HepG2 (cell line): ENCODE results near the gene DIAPH1. TPM values are rescaled to one million over a fixed set of nuclear protein-coding genes. Genes with fewer than 3 reads are reported as not detected.
A peak's percentile ranks its signal among the peaks of the same experiment; 100 is the strongest.

Source experiments
- CBX1 ChIP-seq: IDR thresholded peaks from one replicate; pipeline ENCODE4 v1.6.1; 2016; ENCODE audit warnings: antibody characterized with exemption, low read depth
- CEBPG ChIP-seq: IDR thresholded peaks from 2 replicates; pipeline ENCODE4 v1.6.1; 2016
- CREBL2 ChIP-seq: sonication (generic); formaldehyde crosslinking; IDR thresholded peaks from 2 replicates; pipeline ENCODE4 v1.8.1; 2023; ENCODE audit warnings: missing genetic modification reagents, mild to moderate bottlenecking, borderline replicate concordance
- DPF2 ChIP-seq: sonication (generic); formaldehyde crosslinking; IDR thresholded peaks from 2 replicates; pipeline ENCODE4 v1.4.0; 2020; ENCODE audit warnings: mild to moderate bottlenecking, low read depth, missing genetic modification reagents, borderline replicate concordance
- DR1 ChIP-seq: sonication (generic); formaldehyde crosslinking; IDR thresholded peaks from 2 replicates; pipeline ENCODE4 v1.8.0; 2021; ENCODE audit warnings: mild to moderate bottlenecking, missing genetic modification reagents, inconsistent platforms
- ELK4 ChIP-seq: sonication (generic); formaldehyde crosslinking; IDR thresholded peaks from 2 replicates; pipeline ENCODE4 v1.9.0; 2021; ENCODE audit warnings: missing genetic modification reagents, borderline replicate concordance
- PBX3 ChIP-seq: sonication (generic); formaldehyde crosslinking; IDR thresholded peaks from 2 replicates; pipeline ENCODE4 v1.8.1; 2023; ENCODE audit warnings: missing genetic modification reagents, inconsistent platforms, borderline replicate concordance
- POLR2AphosphoS5 ChIP-seq: IDR thresholded peaks from 2 replicates; pipeline ENCODE4 v1.6.1; 2012; ENCODE audit warnings: low read depth, low read length
- SRSF9 ChIP-seq: fragments of 200-400 bp; formaldehyde crosslinking; IDR thresholded peaks from 2 replicates; pipeline ENCODE4 v1.6.1; 2018; ENCODE audit warnings: borderline replicate concordance, mild to moderate bottlenecking, low read depth, low read length; ENCODE audit not compliant: insufficient read depth, poor library complexity, severe bottlenecking
- TBX3 ChIP-seq: fragments of 450-650 bp; IDR thresholded peaks from 2 replicates; pipeline ENCODE4 v1.6.1; 2017; ENCODE audit warnings: antibody characterized with exemption, mild to moderate bottlenecking, inconsistent platforms, borderline replicate concordance
- ZBTB40 ChIP-seq, 2 experiments: fragments of 450-650 bp in 1 of 2; sonication (generic) in 1 of 2; formaldehyde crosslinking in 1 of 2; IDR thresholded peaks; 2 replicates each; pipeline versions ENCODE4 v1.6.1 to v1.8.0; 2016 to 2022; ENCODE audit warnings: antibody characterized with exemption in 1 of 2, mild to moderate bottlenecking in 1 of 2, missing genetic modification reagents in 1 of 2
- ZC3H4 ChIP-seq: sonication (generic); formaldehyde crosslinking; IDR thresholded peaks from 2 replicates; pipeline ENCODE4 v1.4.0; 2020; ENCODE audit warnings: missing genetic modification reagents, borderline replicate concordance
- ZFP1 ChIP-seq: IDR thresholded peaks from 2 replicates; pipeline ENCODE4 v1.6.1; 2016
- ZGPAT ChIP-seq: IDR thresholded peaks from 2 replicates; pipeline ENCODE4 v1.6.1; 2016; ENCODE audit warnings: mild to moderate bottlenecking
- ZNF678 ChIP-seq: sonication (generic); formaldehyde crosslinking; IDR thresholded peaks from 2 replicates; pipeline ENCODE4 v1.4.0; 2020; ENCODE audit warnings: mild to moderate bottlenecking, missing genetic modification reagents
- ZNF773 ChIP-seq: sonication (generic); formaldehyde crosslinking; IDR thresholded peaks from 2 replicates; pipeline ENCODE4 v1.4.0; 2020; ENCODE audit warnings: missing genetic modification reagents, borderline replicate concordance
- polyA plus RNA-seq, 8 experiments: library from polyadenylated mRNA; depleted of rRNA in 3 of 8; stranded (reverse) in 7 of 8; unstranded in 1 of 8; fragments of >200 nt; fragmentation: Illumina TruSeq in 4 of 8; extraction: Trizol in 4 of 8; gene quantifications; 2 replicates each; pipeline versions ENCODE4 v1.2.1 to v1.2.3, GENCODE V29; 2011 to 2016; ENCODE audit warnings: low read depth in 4 of 8, missing spikeins in 1 of 8, mixed read lengths in 1 of 8; ENCODE audit not compliant: insufficient read depth in 1 of 8
- total RNA-seq, 5 experiments: library from RNA; depleted of rRNA; stranded (reverse); fragments of >200 nt; fragmentation: Illumina TruSeq; extraction: Trizol; gene quantifications; 2 replicates each; pipeline ENCODE4 v1.2.3, GENCODE V29; 2016; ENCODE audit warnings: low read depth in 1 of 5

The DIAPH1 gene
- total and polyA plus RNA-seq, 2 of the 13 experiments (the other 11 are each of a cell fraction or from before 2014, with no cell fraction given) = 25.1 to 33.9 TPM

- TF ChIP-seq ZGPAT (CRISPR knock-in tag) (peak; percentile 46; the same call in 1 of the 2 replicates), ZFP1 (CRISPR knock-in tag) (no peak), CBX1 (peak; percentile 18), PBX3 (CRISPR knock-in tag) (no peak), ZNF773 (CRISPR knock-in tag) (peak; percentile 53; the same call in 1 of the 2 replicates), CREBL2 (CRISPR knock-in tag) (0 out of 2 replicates have a peak, but pooled peaks have one; percentile 38), ELK4 (CRISPR knock-in tag) (no peak), SRSF9 (no peak), ZNF678 (CRISPR knock-in tag) (no peak), POLR2AphosphoS5 (peak; percentile 77), CEBPG (CRISPR knock-in tag) (no peak), TBX3 (no peak), DPF2 (no peak), ZC3H4 (CRISPR knock-in tag) (no peak), ZBTB40 (IDR thresholded peaks at IDR 0.05) (no peak), ZBTB40 (CRISPR knock-in tag; IDR thresholded peaks at IDR 0.05) (no peak), DR1 (CRISPR knock-in tag) (no peak)
Observed at GRCh38 chr5:141636413-141637122, 17.8 kb upstream of the DIAPH1 start, which contains the start of the genes HDAC3 and RELL2 (continued).
